ENCODE data around the gene CPE. TPM values are rescaled to one million over a fixed set of nuclear protein-coding genes. Genes with fewer than 3 reads are reported as not detected.

The CPE gene
- polyA plus RNA-seq, 1 of the 3 experiments (the other 2 are of a cell fraction), result 18.2 TPM

- H3K9me3 ChIP-seq, result no peaks in the 10 kb centered on the region
- H3K27me3 ChIP-seq (ENCODE audit: insufficient read depth), result no peaks in the 10 kb centered on the region
- WGBS (ENCODE audit: low lambda C conversion rate), result 93% methylated on average over 10 of the region's 10 CpGs
- no peak overlapping the region for H3K4me2 ChIP-seq
- peaks cover 2% of the 10 kb centered on the region for H3F3A ChIP-seq (replicated peaks; ENCODE audit: insufficient read depth)
- H3K9me2 ChIP-seq, result no peaks in the 10 kb centered on the region
- no peak overlapping the region for H3K4me3 ChIP-seq (ENCODE audit: low read depth in 2 of 2, low read length in 1 of 2)
- ChIA-PET POLR2A (no interaction called here), CTCF (interaction anchor here (0.9 to 6.1 kb wide), 8 partner anchors 10 to 231 kb away, joined by 3 to 76 read pairs (median 3); no protein-coding TSS in a partner anchor)
- no peak overlapping the region for H3K9ac ChIP-seq
- H3K4me1 ChIP-seq (ENCODE audit: control insufficient read depth in 1 of 2, insufficient read depth in 2 of 2, low read depth in 1 of 2, low read length in 1 of 2), result no peaks in the 10 kb centered on the region
- TF ChIP-seq IRF3 (IDR thresholded peaks at IDR 0.05; ENCODE audit: low read depth, low read length) (no peak), GATA2 (CRISPR knock-in tag; IDR thresholded peaks at IDR 0.05) (no peak), MEF2A (IDR thresholded peaks at IDR 0.05; ENCODE audit: borderline replicate concordance, low read depth) (no peak), TEAD4 (IDR thresholded peaks at IDR 0.05; ENCODE audit: borderline replicate concordance, insufficient read depth) (no peak), NRF1 (IDR thresholded peaks at IDR 0.05; ENCODE audit: low read depth, low read length) (no peak), EZH2phosphoT487 (IDR thresholded peaks at IDR 0.05; ENCODE audit: borderline replicate concordance, low read depth) (no peak), TAF1 (IDR thresholded peaks at IDR 0.05; ENCODE audit: borderline replicate concordance, low read depth, low read length) (no peak), SIN3A (IDR thresholded peaks at IDR 0.05; ENCODE audit: borderline replicate concordance, low read depth, low read length) (no peak)
- no peak overlapping the region for H3K27ac ChIP-seq (ENCODE audit: low read depth in 2 of 2, low read length in 1 of 2)
- H2AFZ ChIP-seq (ENCODE audit: low read depth), result no peak overlapping the region
- DNase-seq, result no peak
- H3K79me2 ChIP-seq (ENCODE audit: insufficient read depth), result no peaks in the 10 kb centered on the region
- H4K20me1 ChIP-seq (ENCODE audit: insufficient read depth), result no peaks in the 10 kb centered on the region
- H3K36me3 ChIP-seq (replicated peaks in 1 of 2; ENCODE audit: control insufficient read depth in 1 of 2, insufficient read depth in 2 of 2, low read length in 1 of 2), result peaks cover 21 to 24% of the 10 kb centered on the region in 2 experiments
These were observed 33.0 kb upstream of the CPE start for GRCh38 chr4:165345666-165346417.

- no peaks in the 10 kb centered on the region for H3K79me2 ChIP-seq (ENCODE audit: insufficient read depth)
- CTCF ChIA-PET, result interaction anchor here (0.9 to 2.4 kb wide), 2 partner anchors 8 to 217 kb away, joined by 3 to 14 read pairs; no protein-coding TSS in a partner anchor
- no peaks in the 10 kb centered on the region for H3K9me3 ChIP-seq
- H3F3A ChIP-seq (replicated peaks; ENCODE audit: insufficient read depth), result no peaks in the 10 kb centered on the region
- POLR2A ChIA-PET, result no interaction called here
- no peak overlapping the region for H3K4me3 ChIP-seq (ENCODE audit: low read depth in 2 of 2, low read length in 1 of 2)
- no peak for DNase-seq
- no peak overlapping the region for H2AFZ ChIP-seq (ENCODE audit: low read depth)
- 73% methylated on average over 3 of the region's 3 CpGs for WGBS (ENCODE audit: low lambda C conversion rate)
- peaks cover 3 to 4% of the 10 kb centered on the region in 2 experiments for H3K36me3 ChIP-seq (replicated peaks in 1 of 2; ENCODE audit: control insufficient read depth in 1 of 2, insufficient read depth in 2 of 2, low read length in 1 of 2)
- no peaks in the 10 kb centered on the region for H3K4me1 ChIP-seq (ENCODE audit: control insufficient read depth in 1 of 2, insufficient read depth in 2 of 2, low read depth in 1 of 2, low read length in 1 of 2)
- no peaks in the 10 kb centered on the region for H4K20me1 ChIP-seq (ENCODE audit: insufficient read depth)
- no peak overlapping the region for H3K4me2 ChIP-seq
- H3K27me3 ChIP-seq (ENCODE audit: insufficient read depth), result no peaks in the 10 kb centered on the region
- no peaks in the 10 kb centered on the region for H3K9me2 ChIP-seq
- H3K27ac ChIP-seq (ENCODE audit: low read depth in 2 of 2, low read length in 1 of 2), result no peak overlapping the region
- H3K9ac ChIP-seq, result no peak overlapping the region
- TF ChIP-seq NFIC (IDR thresholded peaks at IDR 0.05; ENCODE audit: borderline replicate concordance) (no peak), CHD2 (IDR thresholded peaks at IDR 0.05; ENCODE audit: low read length, partially characterized antibody) (no peak), USF2 (IDR thresholded peaks at IDR 0.05; ENCODE audit: borderline replicate concordance, low read depth, low read length) (no peak), TEAD4 (IDR thresholded peaks at IDR 0.05; ENCODE audit: borderline replicate concordance, insufficient read depth) (no peak), USF1 (IDR thresholded peaks at IDR 0.05; ENCODE audit: borderline replicate concordance, low read depth) (no peak), GATA2 (CRISPR knock-in tag; IDR thresholded peaks at IDR 0.05) (no peak), EZH2phosphoT487 (IDR thresholded peaks at IDR 0.05; ENCODE audit: borderline replicate concordance, low read depth) (no peak), IRF3 (IDR thresholded peaks at IDR 0.05; ENCODE audit: low read depth, low read length) (no peak), YY1 (IDR thresholded peaks at IDR 0.05; ENCODE audit: low read depth) (no peak), FOSL2 (IDR thresholded peaks at IDR 0.05; ENCODE audit: borderline replicate concordance, low read depth) (no peak), RXRA (IDR thresholded peaks at IDR 0.05; ENCODE audit: borderline replicate concordance, low read depth) (no peak), TCF12 (IDR thresholded peaks at IDR 0.05) (no peak), GABPA (IDR thresholded peaks at IDR 0.05; ENCODE audit: low read depth) (no peak), MAX (IDR thresholded peaks at IDR 0.05; ENCODE audit: low read depth) (no peak), ELF1 (IDR thresholded peaks at IDR 0.05) (no peak)
These were observed 30.9 kb upstream of the CPE start for GRCh38 chr4:165347647-165348569.
